A549 (cell line): ENCODE measurements around the gene CRYBG3. TPM values are rescaled to one million over a fixed set of nuclear protein-coding genes. Genes with fewer than 3 reads are reported as not detected.
A peak's percentile ranks its signal among the peaks of the same experiment; 100 is the strongest.

Source experiments
- ATAC-seq, 2 experiments: fragments of 200-7000 bp in 1 of 2; fragments of >200 bp in 1 of 2; cut with Nextera tagmentation in 1 of 2; cut with Tn5 transposase in 1 of 2; 3 replicates each; pipeline versions ENCODE4 v1.8.0 to v1.9.1; 2018 to 2020; ENCODE audit warnings: mild to moderate bottlenecking in 1 of 2, moderate library complexity in 1 of 2
- CTCF ChIA-PET: fragments of 300-600 bp; sonication (Branson Sonifier 250); formaldehyde crosslinking; extraction: SDS; loops from one replicate; lab custom pipeline; 2021; ENCODE audit warnings: antibody characterized with exemption, inconsistent platforms; lab: Yijun Ruan, JAX
- POLR2A ChIA-PET: fragments of 350-600 bp; formaldehyde crosslinking; extraction: SDS; loops from one replicate; lab custom pipeline; 2021; ENCODE audit warnings: antibody characterized with exemption, inconsistent platforms; lab: Yijun Ruan, JAX
- DNase-seq, 2 experiments: peaks; one replicate each; pipeline versions ENCODE4 v3.0.0 to v3.0.0-alpha.2; 2011 to 2016; ENCODE audit warnings: low read depth in 1 of 2, low spot score in 1 of 2
- FAIRE-seq: peaks from 2 replicates; lab custom pipeline; 2011; peaks lifted over from hg19 to GRCh38; lab: Jason Lieb, UNC
- H3K27ac ChIP-seq, 2 experiments: fragments of >200 bp; sonication (Bioruptor Twin); formaldehyde crosslinking; 3 replicates each; pipeline ENCODE4 v1.5.1; 2016 to 2017
- H3K4me1 ChIP-seq: fragments of >200 bp; sonication (Bioruptor Twin); formaldehyde crosslinking; 3 replicates; pipeline ENCODE4 v1.6.1; 2016
- H3K4me2 ChIP-seq: fragments of >200 bp; sonication (Bioruptor Twin); formaldehyde crosslinking; 3 replicates; pipeline ENCODE4 v1.6.1; 2016
- H3K4me3 ChIP-seq: fragments of >200 bp; sonication (Bioruptor Twin); formaldehyde crosslinking; 3 replicates; pipeline ENCODE4 v1.5.1; 2016
- H3K9me3 ChIP-seq: fragments of >200 bp; sonication (Bioruptor Twin); formaldehyde crosslinking; 3 replicates; pipeline ENCODE4 v1.6.1; 2016
- BCL3 ChIP-seq: fragments of >200 bp; sonication (Bioruptor Twin); formaldehyde crosslinking; IDR thresholded peaks from 3 replicates; pipeline ENCODE4 v1.6.1; 2016
- CBX8 ChIP-seq: fragments of 200-600 bp; sonication (generic); IDR thresholded peaks from 2 replicates; pipeline ENCODE4 v1.6.1; 2016
- CEBPB ChIP-seq, 2 experiments: fragments of >200 bp in 1 of 2; sonication (Bioruptor Twin) in 1 of 2; formaldehyde crosslinking in 1 of 2; IDR thresholded peaks; 2 replicates each; pipeline ENCODE4 v1.6.1; 2012 to 2016
- CHD4 ChIP-seq: fragments of 200-600 bp; sonication (generic); IDR thresholded peaks from 2 replicates; pipeline ENCODE4 v1.6.1; 2016; ENCODE audit warnings: antibody characterized with exemption, mild to moderate bottlenecking, borderline replicate concordance
- EHMT2 ChIP-seq: fragments of 200-600 bp; sonication (generic); IDR thresholded peaks from 2 replicates; pipeline ENCODE4 v1.6.1; 2016; ENCODE audit warnings: antibody characterized with exemption, low read depth, mild to moderate bottlenecking, moderate library complexity
- ELK1 ChIP-seq: fragments of 150-350 bp; IDR thresholded peaks from 2 replicates; pipeline ENCODE4 v1.6.1; 2014; ENCODE audit warnings: low read depth, mild to moderate bottlenecking, low read length
- EP300 ChIP-seq, 2 experiments: fragments of >200 bp; sonication (Bioruptor Twin); formaldehyde crosslinking; IDR thresholded peaks; 2 replicates in 1 of 2; 3 replicates in 1 of 2; pipeline ENCODE4 v1.6.1; 2016 to 2017
- ESRRA ChIP-seq: fragments of 150-350 bp; IDR thresholded peaks from 2 replicates; pipeline ENCODE4 v1.6.1; 2014; ENCODE audit warnings: mild to moderate bottlenecking, low read length, borderline replicate concordance
- FOSB ChIP-seq: fragments of 250-450 bp; sonication (Bioruptor Pico); IDR thresholded peaks from 2 replicates; pipeline ENCODE4 v1.5.0; 2020; ENCODE audit warnings: mild to moderate bottlenecking, moderate library complexity
- FOXS1 ChIP-seq: fragments of 250-450 bp; sonication (Bioruptor Pico); IDR thresholded peaks from 2 replicates; pipeline ENCODE4 v1.5.0; 2020; ENCODE audit warnings: mild to moderate bottlenecking, moderate library complexity
- HEYL ChIP-seq: fragments of 250-450 bp; sonication (Bioruptor Pico); IDR thresholded peaks from 2 replicates; pipeline ENCODE4 v1.8.0; 2021; ENCODE audit warnings: mild to moderate bottlenecking, moderate library complexity
- JUNB ChIP-seq: fragments of >200 bp; sonication (Bioruptor Twin); formaldehyde crosslinking; IDR thresholded peaks from 2 replicates; pipeline ENCODE4 v1.6.1; 2016
- KDM1A ChIP-seq: fragments of 200-600 bp; sonication (generic); IDR thresholded peaks from 2 replicates; pipeline ENCODE4 v1.6.1; 2016; ENCODE audit warnings: low read depth, mild to moderate bottlenecking
- MAX ChIP-seq: IDR thresholded peaks from 2 replicates; pipeline ENCODE4 v1.6.1; 2012
- NPAS2 ChIP-seq: fragments of 250-450 bp; sonication (Bioruptor Pico); IDR thresholded peaks from 2 replicates; pipeline ENCODE4 v1.8.0; 2022; ENCODE audit warnings: mild to moderate bottlenecking, moderate library complexity, borderline replicate concordance
- NR3C1 ChIP-seq: fragments of >200 bp; sonication (Bioruptor Twin); formaldehyde crosslinking; IDR thresholded peaks from 3 replicates; pipeline ENCODE4 v1.6.1; 2017
- POLR2A ChIP-seq: IDR thresholded peaks from 2 replicates; pipeline ENCODE4 v1.6.1; 2012; ENCODE audit warnings: mild to moderate bottlenecking, low read length
- POLR2AphosphoS2 ChIP-seq: conservative IDR thresholded peaks from 2 replicates; pipeline ENCODE4 v1.6.1; 2012; ENCODE audit warnings: low read length, improper control_type of control experiment, inconsistent platforms
- RAD21 ChIP-seq, 2 experiments: fragments of >200 bp in 1 of 2; sonication (Bioruptor Twin) in 1 of 2; formaldehyde crosslinking in 1 of 2; IDR thresholded peaks in 1 of 2; conservative IDR thresholded peaks in 1 of 2; 2 replicates in 1 of 2; 3 replicates in 1 of 2; pipeline ENCODE4 v1.6.1; 2012 to 2018; ENCODE audit warnings: inconsistent platforms in 1 of 2
- RFX5 ChIP-seq: fragments of 450-650 bp; IDR thresholded peaks from 2 replicates; pipeline ENCODE4 v1.7.1; 2014; ENCODE audit warnings: antibody characterized with exemption, mild to moderate bottlenecking, moderate library complexity
- SREBF2 ChIP-seq: fragments of 450-650 bp; IDR thresholded peaks from 2 replicates; pipeline ENCODE4 v1.6.1; 2014; ENCODE audit warnings: mild to moderate bottlenecking, moderate library complexity
- TFCP2L1 ChIP-seq: fragments of 250-450 bp; sonication (Bioruptor Pico); IDR thresholded peaks from 2 replicates; pipeline ENCODE4 v1.5.0; 2021; ENCODE audit warnings: mild to moderate bottlenecking
- TP53 ChIP-seq: fragments of 250-450 bp; sonication (Bioruptor Pico); IDR thresholded peaks from 2 replicates; pipeline ENCODE4 v1.5.0; 2021; ENCODE audit warnings: mild to moderate bottlenecking, moderate library complexity
- ZC3H11A ChIP-seq: fragments of 450-650 bp; IDR thresholded peaks from 2 replicates; pipeline ENCODE4 v1.6.1; 2014; ENCODE audit warnings: antibody characterized with exemption, mild to moderate bottlenecking
- WGBS: methylation state at CpG from one replicate; pipeline ENCODE4 v1.1.6; 2017; ENCODE audit errors: missing lambda C conversion rate; 5-methylcytosine and 5-hydroxymethylcytosine counted together
- polyA plus RNA-seq, 4 experiments: library from polyadenylated mRNA; depleted of rRNA in 3 of 4; stranded (reverse); fragments of >200 nt; fragmentation: RNase III in 1 of 4; extraction: RNeasy Plus Mini Kit Qiagen cat#74134 plus additional on column Dnase treatment in 1 of 4; gene quantifications; 2 replicates in 3 of 4; 3 replicates in 1 of 4; pipeline ENCODE4 v1.2.3, GENCODE V29; 2011 to 2017
- TF ChIP-seq, protein P1 (sequence below): IDR thresholded peaks from 2 replicates; pipeline ENCODE4 v1.6.1; 2012; ENCODE audit warnings: low read depth, borderline replicate concordance
- TF ChIP-seq, protein P2 (sequence below): fragments of 200-600 bp; sonication (generic); IDR thresholded peaks from 2 replicates; pipeline ENCODE4 v1.6.1; 2016; ENCODE audit warnings: antibody characterized with exemption, mild to moderate bottlenecking, moderate library complexity
- TF ChIP-seq, protein P3 (sequence below): fragments of 250-450 bp; sonication (Bioruptor Pico); IDR thresholded peaks from 2 replicates; pipeline ENCODE4 v1.5.0; 2021; ENCODE audit warnings: mild to moderate bottlenecking, moderate library complexity, borderline replicate concordance

Gene CRYBG3
- polyA plus RNA-seq, 2 of the 4 experiments (the other 2 are of a cell fraction), result 3.6 to 8.7 TPM

DNA sequence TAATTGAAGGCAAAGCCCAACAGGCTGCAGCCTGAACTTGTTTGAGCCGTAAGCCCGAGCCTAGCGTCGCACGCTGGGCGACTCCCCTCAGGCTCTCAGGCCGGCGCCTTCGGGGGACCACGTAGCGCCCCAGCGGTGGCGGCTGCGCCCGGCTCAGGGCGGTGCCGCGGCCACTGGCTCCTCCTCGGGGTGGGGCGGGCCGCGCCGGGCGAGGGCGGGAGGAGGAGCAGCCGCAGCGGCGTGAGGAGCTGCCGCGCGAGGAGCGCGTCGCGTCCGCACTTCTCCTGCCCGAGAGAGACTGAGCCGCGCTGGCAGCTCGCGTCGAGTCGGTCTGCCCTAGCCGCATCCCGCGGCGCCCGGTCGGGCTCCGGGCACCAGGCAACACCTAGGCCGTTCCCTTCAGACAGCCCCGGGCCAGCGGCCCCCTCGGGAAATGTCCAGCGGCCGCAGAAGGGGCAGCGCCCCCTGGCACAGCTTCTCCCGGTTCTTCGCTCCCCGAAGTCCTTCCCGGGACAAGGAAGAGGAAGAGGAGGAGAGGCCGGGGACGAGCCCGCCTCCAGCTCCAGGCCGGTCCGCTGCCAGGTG is at the start of gene CRYBG3 (continued):
- TF ChIP-seq POLR2AphosphoS2 (no peak), JUNB (no peak), POLR2A (peak; percentile 98), ESRRA (no peak), EP300 (IDR thresholded peaks at IDR 0.05) (no peak), ZC3H11A (no peak), FOSB (no peak), EHMT2 (no peak), RFX5 (no peak), FOXS1 (CRISPR knock-in tag) (no peak), CEBPB (IDR thresholded peaks at IDR 0.05) (no peak), RAD21 (conservative IDR thresholded peaks at IDR 0.05 in 1 of 2, IDR thresholded peaks at IDR 0.05 in 1 of 2) (no peak; a peak in 2 of 5 replicates), CBX8 (no peak), KDM1A (no peak), MAX (peak; percentile 75), ELK1 (no peak), HEYL (no peak)
- TF ChIP-seq, protein P1, sequence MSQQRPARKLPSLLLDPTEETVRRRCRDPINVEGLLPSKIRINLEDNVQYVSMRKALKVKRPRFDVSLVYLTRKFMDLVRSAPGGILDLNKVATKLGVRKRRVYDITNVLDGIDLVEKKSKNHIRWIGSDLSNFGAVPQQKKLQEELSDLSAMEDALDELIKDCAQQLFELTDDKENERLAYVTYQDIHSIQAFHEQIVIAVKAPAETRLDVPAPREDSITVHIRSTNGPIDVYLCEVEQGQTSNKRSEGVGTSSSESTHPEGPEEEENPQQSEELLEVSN, result peak; percentile 68; the same call in 1 of the 2 replicates
- TF ChIP-seq, protein P2, sequence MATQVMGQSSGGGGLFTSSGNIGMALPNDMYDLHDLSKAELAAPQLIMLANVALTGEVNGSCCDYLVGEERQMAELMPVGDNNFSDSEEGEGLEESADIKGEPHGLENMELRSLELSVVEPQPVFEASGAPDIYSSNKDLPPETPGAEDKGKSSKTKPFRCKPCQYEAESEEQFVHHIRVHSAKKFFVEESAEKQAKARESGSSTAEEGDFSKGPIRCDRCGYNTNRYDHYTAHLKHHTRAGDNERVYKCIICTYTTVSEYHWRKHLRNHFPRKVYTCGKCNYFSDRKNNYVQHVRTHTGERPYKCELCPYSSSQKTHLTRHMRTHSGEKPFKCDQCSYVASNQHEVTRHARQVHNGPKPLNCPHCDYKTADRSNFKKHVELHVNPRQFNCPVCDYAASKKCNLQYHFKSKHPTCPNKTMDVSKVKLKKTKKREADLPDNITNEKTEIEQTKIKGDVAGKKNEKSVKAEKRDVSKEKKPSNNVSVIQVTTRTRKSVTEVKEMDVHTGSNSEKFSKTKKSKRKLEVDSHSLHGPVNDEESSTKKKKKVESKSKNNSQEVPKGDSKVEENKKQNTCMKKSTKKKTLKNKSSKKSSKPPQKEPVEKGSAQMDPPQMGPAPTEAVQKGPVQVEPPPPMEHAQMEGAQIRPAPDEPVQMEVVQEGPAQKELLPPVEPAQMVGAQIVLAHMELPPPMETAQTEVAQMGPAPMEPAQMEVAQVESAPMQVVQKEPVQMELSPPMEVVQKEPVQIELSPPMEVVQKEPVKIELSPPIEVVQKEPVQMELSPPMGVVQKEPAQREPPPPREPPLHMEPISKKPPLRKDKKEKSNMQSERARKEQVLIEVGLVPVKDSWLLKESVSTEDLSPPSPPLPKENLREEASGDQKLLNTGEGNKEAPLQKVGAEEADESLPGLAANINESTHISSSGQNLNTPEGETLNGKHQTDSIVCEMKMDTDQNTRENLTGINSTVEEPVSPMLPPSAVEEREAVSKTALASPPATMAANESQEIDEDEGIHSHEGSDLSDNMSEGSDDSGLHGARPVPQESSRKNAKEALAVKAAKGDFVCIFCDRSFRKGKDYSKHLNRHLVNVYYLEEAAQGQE, result no peak
- TF ChIP-seq, protein P3, sequence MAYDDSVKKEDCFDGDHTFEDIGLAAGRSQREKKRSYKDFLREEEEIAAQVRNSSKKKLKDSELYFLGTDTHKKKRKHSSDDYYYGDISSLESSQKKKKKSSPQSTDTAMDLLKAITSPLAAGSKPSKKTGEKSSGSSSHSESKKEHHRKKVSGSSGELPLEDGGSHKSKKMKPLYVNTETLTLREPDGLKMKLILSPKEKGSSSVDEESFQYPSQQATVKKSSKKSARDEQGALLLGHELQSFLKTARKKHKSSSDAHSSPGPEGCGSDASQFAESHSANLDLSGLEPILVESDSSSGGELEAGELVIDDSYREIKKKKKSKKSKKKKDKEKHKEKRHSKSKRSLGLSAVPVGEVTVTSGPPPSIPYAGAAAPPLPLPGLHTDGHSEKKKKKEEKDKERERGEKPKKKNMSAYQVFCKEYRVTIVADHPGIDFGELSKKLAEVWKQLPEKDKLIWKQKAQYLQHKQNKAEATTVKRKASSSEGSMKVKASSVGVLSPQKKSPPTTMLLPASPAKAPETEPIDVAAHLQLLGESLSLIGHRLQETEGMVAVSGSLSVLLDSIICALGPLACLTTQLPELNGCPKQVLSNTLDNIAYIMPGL, result no peak; the same call in 1 of the 2 replicates

DNA sequence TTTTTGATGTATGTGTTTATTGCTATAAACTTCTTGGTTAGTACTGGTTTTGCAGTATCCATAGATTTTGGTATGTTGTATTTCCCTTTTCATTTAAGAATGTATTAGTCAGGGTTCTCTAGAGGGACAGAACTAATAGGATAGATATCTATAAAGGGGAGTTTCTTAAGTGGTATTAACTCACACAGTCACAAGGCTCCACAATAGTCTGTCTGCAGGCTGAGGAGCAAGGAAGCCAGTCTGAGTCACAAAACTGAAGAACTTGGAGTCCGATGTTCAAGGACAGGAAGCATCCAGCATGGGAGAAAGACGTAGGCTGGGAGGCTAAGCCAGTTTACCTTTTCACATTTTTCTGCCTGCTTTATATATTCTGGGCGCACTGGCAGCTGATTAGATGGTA is 48.9 kb upstream of the CRYBG3 start:
- ATAC-seq (no peak), FAIRE-seq (no peak)

More for the DNA sequence above, 48.9 kb upstream of the CRYBG3 start:
- no peaks in the 10 kb centered on the region for H3K4me1 ChIP-seq
- no peak overlapping the region for H3K27ac ChIP-seq
- H3K4me2 ChIP-seq, result no peak overlapping the region
- DNase-seq, result no peak
- 93% methylated on average over 3 of the region's 3 CpGs for WGBS
- H3K9me3 ChIP-seq, result no peaks in the 10 kb centered on the region
- H3K4me3 ChIP-seq, result no peak overlapping the region
- ChIA-PET CTCF (no interaction called here), POLR2A (no interaction called here)
- TF ChIP-seq HEYL, result no peak
- no peak for TF ChIP-seq TP53 (CRISPR knock-in tag)
- no peak for TF ChIP-seq SREBF2
- no peak for TF ChIP-seq POLR2A
- no peak for TF ChIP-seq NR3C1
- TF ChIP-seq CHD4, result no peak
- no peak for TF ChIP-seq NPAS2
- TF ChIP-seq, protein P1, result no peak
- no peak for TF ChIP-seq ESRRA
- TF ChIP-seq RAD21 (conservative IDR thresholded peaks at IDR 0.05 in 1 of 2, IDR thresholded peaks at IDR 0.05 in 1 of 2), result no peak
- TF ChIP-seq TFCP2L1 (CRISPR knock-in tag), result no peak
- TF ChIP-seq BCL3, result no peak
- no peak for TF ChIP-seq JUNB
